Neural progenitor cell (in vitro differentiated cells): ENCODE results near the gene MAPRE2.

Experiments
- CTCF ChIP-seq: fragments of 200-600 bp; sonication (generic); IDR thresholded peaks from 2 replicates; pipeline ENCODE4 v1.5.1; 2017; ENCODE audit warnings: antibody characterized with exemption, mild to moderate bottlenecking
- EZH2 ChIP-seq: fragments of 200-600 bp; sonication (generic); IDR thresholded peaks from 2 replicates; pipeline ENCODE4 v1.6.1; 2017; ENCODE audit warnings: antibody characterized with exemption, mild to moderate bottlenecking, moderate library complexity
- EZH2phosphoT487 ChIP-seq: fragments of 200-600 bp; sonication (generic); IDR thresholded peaks from 2 replicates; pipeline ENCODE4 v1.6.1; 2017; ENCODE audit warnings: antibody characterized with exemption

DNA sequence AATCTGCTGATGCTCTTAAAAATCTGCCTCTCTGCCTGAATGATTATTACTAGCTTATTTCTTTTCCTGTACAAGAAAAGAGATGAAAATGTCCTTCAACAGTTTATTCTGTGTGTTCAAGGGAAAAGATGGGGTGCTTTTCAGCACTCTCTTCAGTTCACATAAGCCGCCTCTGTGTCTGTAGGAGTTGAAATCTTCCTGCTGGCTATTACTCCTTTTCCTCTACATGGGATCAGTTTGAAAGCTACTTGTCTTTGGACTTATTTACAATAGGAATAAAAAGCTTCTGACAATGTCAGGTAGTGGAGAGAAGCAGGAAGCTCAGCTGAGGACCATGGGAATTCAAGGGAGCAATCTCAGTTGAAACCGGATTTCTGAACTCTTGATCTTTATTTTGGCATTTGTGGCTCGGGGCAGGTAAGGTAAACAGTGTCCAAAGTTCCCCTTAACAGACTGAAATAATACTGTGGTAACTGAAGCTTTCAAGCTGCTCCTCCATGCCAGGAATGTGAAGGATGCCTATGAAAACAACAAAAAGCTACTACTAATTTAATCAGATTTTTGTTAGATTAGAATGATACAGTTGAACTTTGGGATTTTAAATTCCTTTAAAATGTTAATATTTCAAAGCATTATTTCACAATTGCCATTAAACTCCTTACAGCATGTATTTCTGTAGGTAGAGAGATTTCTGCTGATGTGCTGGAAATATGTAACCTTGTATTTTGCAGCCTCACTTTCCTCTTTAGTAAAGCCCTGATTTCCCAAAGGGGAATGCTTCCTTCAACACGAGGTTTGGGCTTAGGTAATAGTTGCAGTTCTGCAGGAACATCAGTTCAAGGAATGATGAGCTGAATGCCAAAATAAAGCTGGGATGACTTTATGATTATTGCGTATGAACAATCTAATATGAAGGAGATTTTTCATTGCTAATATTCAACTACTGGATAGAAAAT lies 43.6 kb downstream of the MAPRE2 start:
- TF ChIP-seq CTCF (no peak), EZH2 (no peak), EZH2phosphoT487 (no peak)
